RWPE1 (cell line): ENCODE measurements around the gene MT1F.

Experiments
- CTCF ChIA-PET: fragments of 350-600 bp; sonication (Branson Sonifier 250); formaldehyde crosslinking; extraction: SDS; loops from one replicate; lab custom pipeline; 2021; lab: Yijun Ruan, JAX
- POLR2A ChIA-PET: fragments of 400-600 bp; formaldehyde crosslinking; extraction: SDS; loops from one replicate; lab custom pipeline; 2020; ENCODE audit warnings: antibody characterized with exemption; ENCODE audit not compliant: low non-redundant PET; lab: Yijun Ruan, JAX
- DNase-seq: peaks from one replicate; pipeline ENCODE4 v3.0.0; 2012; ENCODE audit warnings: low spot score
- H3K27ac ChIP-seq: fragments of 450-650 bp; 2 replicates; pipeline ENCODE4 v1.5.1; 2017
- TF ChIP-seq, protein P1 (sequence below): fragments of 450-650 bp; conservative IDR thresholded peaks from 2 replicates; pipeline ENCODE4 v1.5.1; 2017; ENCODE audit warnings: low read depth, mild to moderate bottlenecking

The MT1F gene

DNA sequence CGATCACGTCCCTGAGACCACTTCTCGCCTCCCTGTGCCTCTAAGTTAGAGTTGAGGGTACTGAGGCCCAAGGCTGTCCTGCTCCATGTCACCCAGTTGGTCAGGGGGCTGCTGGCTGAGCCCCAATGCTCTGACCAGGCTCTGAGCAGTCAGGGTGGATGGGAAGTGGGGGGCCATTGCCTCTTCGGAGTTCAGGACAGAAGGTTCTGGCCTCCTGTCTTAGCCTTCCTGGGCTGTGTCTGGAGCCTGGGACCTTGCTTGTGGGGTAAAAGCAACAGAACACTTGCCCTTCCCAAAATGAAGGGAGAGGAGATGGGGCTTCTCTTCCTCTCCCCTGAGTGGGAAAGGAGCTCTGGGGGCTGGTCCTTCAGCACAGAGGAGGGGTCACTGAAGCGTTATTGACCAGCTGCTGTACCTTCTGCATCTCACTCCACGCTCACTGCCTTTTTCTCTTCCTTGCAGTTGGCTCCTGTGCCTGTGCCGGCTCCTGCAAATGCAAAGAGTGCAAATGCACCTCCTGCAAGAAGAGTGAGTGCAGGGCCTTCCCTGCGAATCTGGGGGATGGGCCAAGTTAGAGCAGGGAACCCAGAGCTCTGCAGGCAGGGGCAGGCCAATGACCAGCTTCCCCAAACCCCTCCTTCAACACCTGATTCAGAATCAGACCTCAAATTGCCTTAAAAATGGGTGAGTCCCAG is 25.1 kb downstream of the MT1F start:
- POLR2A ChIA-PET = interaction anchor here (0.6 to 1.8 kb wide), 4 partner anchors 18 to 79 kb away, joined by 3 to 9 read pairs (median 4); partner anchors contain the start of genes MT1E and MT2A
- no peak for DNase-seq
- CTCF ChIA-PET = interaction anchor here (0.8 to 1.2 kb wide), 3 partner anchors 8 to 19 kb away, joined by 3 to 6 read pairs (median 5); no protein-coding TSS in a partner anchor
- peak overlapping the region; percentile 99 for H3K27ac ChIP-seq
- TF ChIP-seq, protein P1, sequence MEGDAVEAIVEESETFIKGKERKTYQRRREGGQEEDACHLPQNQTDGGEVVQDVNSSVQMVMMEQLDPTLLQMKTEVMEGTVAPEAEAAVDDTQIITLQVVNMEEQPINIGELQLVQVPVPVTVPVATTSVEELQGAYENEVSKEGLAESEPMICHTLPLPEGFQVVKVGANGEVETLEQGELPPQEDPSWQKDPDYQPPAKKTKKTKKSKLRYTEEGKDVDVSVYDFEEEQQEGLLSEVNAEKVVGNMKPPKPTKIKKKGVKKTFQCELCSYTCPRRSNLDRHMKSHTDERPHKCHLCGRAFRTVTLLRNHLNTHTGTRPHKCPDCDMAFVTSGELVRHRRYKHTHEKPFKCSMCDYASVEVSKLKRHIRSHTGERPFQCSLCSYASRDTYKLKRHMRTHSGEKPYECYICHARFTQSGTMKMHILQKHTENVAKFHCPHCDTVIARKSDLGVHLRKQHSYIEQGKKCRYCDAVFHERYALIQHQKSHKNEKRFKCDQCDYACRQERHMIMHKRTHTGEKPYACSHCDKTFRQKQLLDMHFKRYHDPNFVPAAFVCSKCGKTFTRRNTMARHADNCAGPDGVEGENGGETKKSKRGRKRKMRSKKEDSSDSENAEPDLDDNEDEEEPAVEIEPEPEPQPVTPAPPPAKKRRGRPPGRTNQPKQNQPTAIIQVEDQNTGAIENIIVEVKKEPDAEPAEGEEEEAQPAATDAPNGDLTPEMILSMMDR = no peak

- DNase-seq = no peak
- H3K27ac ChIP-seq = peak overlapping the region; percentile 99
- POLR2A ChIA-PET = interaction anchor here (0.6 to 1.8 kb wide), 6 partner anchors 17 to 80 kb away, joined by 3 to 10 read pairs (median 4); partner anchors contain the start of genes MT1E and MT2A
- TF ChIP-seq, protein P1 = no peak
- CTCF ChIA-PET = interaction anchor here (0.5 to 1.2 kb wide), 5 partner anchors 14 to 1198 kb away, joined by 3 to 6 read pairs (median 5); no protein-coding TSS in a partner anchor
Measured at GRCh38 chr16:56683424-56684172, 25.8 kb downstream of the MT1F start.

DNA sequence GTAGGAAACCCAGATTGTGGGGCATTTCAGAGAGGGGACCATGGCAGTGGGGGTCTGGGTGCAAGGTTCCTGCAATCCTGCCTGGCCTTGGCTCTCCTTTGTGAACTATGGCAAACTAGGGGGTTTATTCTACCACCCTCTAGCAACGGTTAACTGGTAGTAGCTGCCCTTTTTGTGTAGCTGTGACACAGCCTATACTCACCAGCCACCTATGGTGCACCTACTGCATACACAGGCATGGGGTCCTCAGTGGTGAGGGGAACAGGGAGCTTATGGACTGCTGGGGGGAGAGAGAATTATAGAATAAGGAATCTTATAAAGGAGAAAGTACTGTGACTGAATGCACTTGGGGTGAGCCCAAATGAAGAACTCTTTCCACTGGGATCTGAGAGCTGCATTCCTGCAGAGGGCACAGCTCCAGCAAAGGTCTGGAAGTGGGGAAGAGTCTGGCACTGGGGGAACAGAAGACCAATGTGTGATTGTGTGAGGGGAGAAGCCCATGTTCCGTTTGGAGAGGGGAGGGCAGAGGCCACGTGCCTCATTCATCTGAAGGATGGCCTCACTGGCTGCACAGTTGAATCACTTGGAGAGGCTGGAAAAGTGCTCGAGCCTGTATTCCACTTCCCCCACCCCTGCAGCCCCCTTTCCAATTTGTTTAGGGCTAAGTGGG is 26.6 kb downstream of the MT1F start:
- TF ChIP-seq, protein P1 = no peak
- ChIA-PET CTCF (interaction anchor here (0.5 to 1.2 kb wide), 2 partner anchors 104 to 1199 kb away, joined by 3 to 5 read pairs; no protein-coding TSS in a partner anchor), POLR2A (interaction anchor here (1.3 to 1.7 kb wide), 3 partner anchors 17 to 77 kb away, joined by 4 to 10 read pairs (median 9); partner anchors contain the start of gene MT2A)
- peak overlapping the region; percentile 99 for H3K27ac ChIP-seq
- DNase-seq = no peak

GRCh38 chr16:56684926-56685590 is 27.3 kb downstream of the MT1F start:
- H3K27ac ChIP-seq = peak overlapping the region; percentile 99
- TF ChIP-seq, protein P1 = no peak
- ChIA-PET POLR2A (interaction anchor here (1.4 to 1.7 kb wide), 2 partner anchors 16 to 76 kb away, joined by 4 to 9 read pairs; partner anchors contain the start of gene MT2A), CTCF (interaction anchor here (1.2 kb wide), 1 partner anchor 105 kb away, joined by 5 read pairs; no protein-coding TSS in a partner anchor)
- no peak for DNase-seq

DNA sequence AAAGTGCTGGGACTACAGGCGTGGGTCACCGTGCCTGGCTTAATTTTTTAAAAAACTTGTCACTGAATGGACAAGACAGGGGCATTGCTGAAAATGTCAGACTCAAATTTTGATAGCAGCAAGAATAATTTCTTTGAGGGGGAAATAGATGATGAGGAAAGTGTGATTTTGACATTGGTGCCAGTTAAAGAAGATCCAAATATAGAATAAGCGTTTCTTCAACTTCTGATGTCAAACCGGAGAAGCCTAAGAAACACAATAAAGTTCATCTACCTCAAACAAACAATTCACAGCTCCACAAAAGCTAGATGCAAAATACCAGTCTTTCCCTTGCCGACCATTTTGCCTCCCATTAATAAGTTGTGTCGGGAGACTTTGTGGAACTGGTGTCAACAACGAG is 29.0 kb downstream of the MT1F start:
- peak overlapping the region; percentile 99 for H3K27ac ChIP-seq
- ChIA-PET CTCF (no interaction called here), POLR2A (interaction anchor here (0.7 kb wide), 1 partner anchor 111 kb away, joined by 3 read pairs; no protein-coding TSS in a partner anchor)
- TF ChIP-seq, protein P1 = no peak
- DNase-seq = no peak
